Naive B cell (primary cell): ENCODE measurements around the gene RTP5. TPM values are rescaled to one million over a fixed set of nuclear protein-coding genes. Genes with fewer than 3 reads are reported as not detected.
"Not testable (repeated sequence)": the region's sequence is repeated elsewhere in the genome, so short reads cannot be mapped to it uniquely, and the experiment has no call there.

ENCODE experiments used
- ATAC-seq, 2 donors: fragments of 150-1000 bp; cut with Tn5 transposase; 2 replicates each; pipeline ENCODE4 v1.10.0; 2021; ENCODE audit warnings: low read depth in 2 of 2, mild to moderate bottlenecking in 2 of 2, moderate library complexity in 2 of 2
- DNase-seq: peaks from one replicate; pipeline ENCODE4 v3.0.0; 2022
- H3K27ac Mint-ChIP-seq, 6 donors: one replicate each; pipeline ENCODE4 v1.8.0; 2020 to 2022; ENCODE audit warnings: mild to moderate bottlenecking in 6 of 6, mixed read lengths in 6 of 6, moderate library complexity in 5 of 6, inconsistent platforms in 2 of 6
- H3K27me3 Mint-ChIP-seq, 3 donors: one replicate each; pipeline ENCODE4 v1.8.0; 2021 to 2022; ENCODE audit warnings: mixed read lengths in 3 of 3, mild to moderate bottlenecking in 1 of 3
- H3K36me3 Mint-ChIP-seq, 2 donors: one replicate each; pipeline ENCODE4 v1.8.0; 2020 to 2022; ENCODE audit warnings: mixed read lengths in 2 of 2, inconsistent platforms in 1 of 2, mild to moderate bottlenecking in 1 of 2
- H3K4me1 Mint-ChIP-seq, 3 donors: one replicate each; pipeline ENCODE4 v1.8.0; 2020 to 2022; ENCODE audit warnings: mixed read lengths in 3 of 3, inconsistent platforms in 1 of 3, mild to moderate bottlenecking in 1 of 3, moderate library complexity in 1 of 3
- H3K4me3 Mint-ChIP-seq, 8 donors: one replicate each; pipeline ENCODE4 v1.8.0; 2020 to 2022; ENCODE audit warnings: mild to moderate bottlenecking in 8 of 8, mixed read lengths in 8 of 8, moderate library complexity in 8 of 8, inconsistent platforms in 2 of 8
- H3K9me3 Mint-ChIP-seq, 7 donors: one replicate each; pipeline ENCODE4 v1.8.0; 2020 to 2022; ENCODE audit warnings: mixed read lengths in 7 of 7, mild to moderate bottlenecking in 5 of 7, inconsistent platforms in 2 of 7, moderate library complexity in 1 of 7
- polyA plus RNA-seq, 6 donors: library from polyadenylated mRNA; unstranded; fragments of 300-500 nt; fragmentation: Illumina TruSeq; gene quantifications; one replicate each; pipeline ENCODE4 v1.2.3, GENCODE V29; 2021; ENCODE audit warnings: low read depth in 6 of 6

RTP5 gene
- polyA plus RNA-seq, result not detected

GRCh38 chr2:241869087-241869961 is at the start of gene RTP5:
RTP5 (plus strand) TSS chr2:241869729; CDS start chr2:241869757, 28 bp downstream.
- peaks cover 19 to 30% (median 26%) of the 10 kb centered on the region in 3 donors for H3K27me3 Mint-ChIP-seq
- peaks cover 0 to 18% of the 10 kb centered on the region in 2 donors for H3K36me3 Mint-ChIP-seq
- ATAC-seq (no peak), DNase-seq (no peak)
- peaks cover 0 to 7% (median 0%) of the 10 kb centered on the region in 7 donors for H3K9me3 Mint-ChIP-seq
- H3K27ac Mint-ChIP-seq, result peak within 1 kb of the TSS in 2 of 6 donors; percentile 29 to 56
- H3K4me1 Mint-ChIP-seq, result peaks cover 17 to 34% (median 33%) of the 10 kb centered on the region in 3 donors
- no peak within 1 kb of the TSS for H3K4me3 Mint-ChIP-seq

GRCh38 chr2:241819947-241820624 is 49.4 kb upstream of the RTP5 start:
- DNase-seq, ATAC-seq, H3K4me3 Mint-ChIP-seq: not testable (repeated sequence)
- Mint-ChIP-seq H3K27me3 (peaks cover 19 to 41% (median 21%) of the 10 kb centered on the region in 3 donors), H3K36me3 (peaks cover 0 to 19% of the 10 kb centered on the region in 2 donors), H3K27ac (peak overlapping the region in 1 of 6 donors; percentile 27), H3K4me1 (peaks cover 10 to 26% (median 22%) of the 10 kb centered on the region in 3 donors), H3K9me3 (peaks cover 0 to 11% (median under 1%) of the 10 kb centered on the region in 7 donors)

GRCh38 chr2:241820625-241821384 is 48.7 kb upstream of the RTP5 start:
- H3K4me3 Mint-ChIP-seq, result no peak overlapping the region
- DNase-seq, result no peak
- H3K27me3 Mint-ChIP-seq, result peaks cover 24 to 41% (median 28%) of the 10 kb centered on the region in 3 donors
- no peak for ATAC-seq
- peaks cover 5 to 25% of the 10 kb centered on the region in 2 donors for H3K36me3 Mint-ChIP-seq
- peaks cover 10 to 26% (median 22%) of the 10 kb centered on the region in 3 donors for H3K4me1 Mint-ChIP-seq
- no peak overlapping the region for H3K27ac Mint-ChIP-seq
- H3K9me3 Mint-ChIP-seq, result peaks cover 0 to 11% (median 4%) of the 10 kb centered on the region in 7 donors

GRCh38 chr2:241821460-241822263 is 47.9 kb upstream of the RTP5 start:
- peaks cover 5 to 30% of the 10 kb centered on the region in 2 donors for H3K36me3 Mint-ChIP-seq
- H3K4me3 Mint-ChIP-seq, result peak overlapping the region in 1 of 8 donors; percentile 59
- peak overlapping the region in 1 of 6 donors; percentile 22 for H3K27ac Mint-ChIP-seq
- H3K9me3 Mint-ChIP-seq, result peaks cover 1 to 14% (median 11%) of the 10 kb centered on the region in 7 donors
- no peak for ATAC-seq
- peaks cover 32 to 48% (median 36%) of the 10 kb centered on the region in 3 donors for H3K27me3 Mint-ChIP-seq
- no peak for DNase-seq
- H3K4me1 Mint-ChIP-seq, result peaks cover 10 to 26% (median 22%) of the 10 kb centered on the region in 3 donors

- Mint-ChIP-seq H3K9me3 (peaks cover 6 to 19% (median 15%) of the 10 kb centered on the region in 7 donors), H3K27ac (peak overlapping the region in 2 of 6 donors; percentile 82 to 84), H3K36me3 (peaks cover 8 to 36% of the 10 kb centered on the region in 2 donors), H3K27me3 (peaks cover 34 to 54% (median 40%) of the 10 kb centered on the region in 3 donors), H3K4me1 (peaks cover 9 to 22% (median 21%) of the 10 kb centered on the region in 3 donors), H3K4me3 (peak overlapping the region in 1 of 8 donors; percentile 18)
- ATAC-seq, result no peak
- no peak for DNase-seq
These were observed 47.3 kb upstream of the RTP5 start for GRCh38 chr2:241822264-241822623.

- Mint-ChIP-seq H3K27me3 (peaks cover 33 to 59% (median 40%) of the 10 kb centered on the region in 3 donors), H3K27ac (peak overlapping the region in 4 of 6 donors; percentile 42 to 82 (median 72)), H3K36me3 (peaks cover 17 to 42% of the 10 kb centered on the region in 2 donors), H3K4me3 (peak overlapping the region in 1 of 8 donors; percentile 70), H3K4me1 (peaks cover 5 to 19% (median 17%) of the 10 kb centered on the region in 3 donors), H3K9me3 (peaks cover 10 to 32% (median 20%) of the 10 kb centered on the region in 7 donors)
- not testable (repeated sequence) for DNase-seq, ATAC-seq
These were observed 45.7 kb upstream of the RTP5 start for GRCh38 chr2:241823531-241824437.

GRCh38 chr2:241827394-241827793 is 42.1 kb upstream of the RTP5 start:
- DNase-seq, result no peak
- no peak for ATAC-seq
- H3K27ac Mint-ChIP-seq, result no peak overlapping the region
- no peak overlapping the region for H3K4me3 Mint-ChIP-seq
- H3K36me3 Mint-ChIP-seq, result peaks cover 17 to 40% of the 10 kb centered on the region in 2 donors
- H3K9me3 Mint-ChIP-seq, result peaks cover 12 to 35% (median 20%) of the 10 kb centered on the region in 7 donors
- H3K27me3 Mint-ChIP-seq, result peaks cover 47 to 55% (median 51%) of the 10 kb centered on the region in 3 donors
- H3K4me1 Mint-ChIP-seq, result peaks cover 0 to 15% (median 12%) of the 10 kb centered on the region in 3 donors

- no peak for DNase-seq
- H3K4me1 Mint-ChIP-seq, result no peaks in the 10 kb centered on the region
- H3K27me3 Mint-ChIP-seq, result peaks cover 17 to 53% (median 20%) of the 10 kb centered on the region in 3 donors
- ATAC-seq, result no peak
- H3K27ac Mint-ChIP-seq, result peak overlapping the region in 1 of 6 donors; percentile 78
- peaks cover 0 to under 1% of the 10 kb centered on the region in 2 donors for H3K36me3 Mint-ChIP-seq
- H3K4me3 Mint-ChIP-seq, result no peak overlapping the region
- peaks cover 0 to 13% (median 10%) of the 10 kb centered on the region in 7 donors for H3K9me3 Mint-ChIP-seq
These were observed 36.3 kb upstream of the RTP5 start for GRCh38 chr2:241833101-241833663.

GRCh38 chr2:241833756-241834526 is 35.6 kb upstream of the RTP5 start:
- not testable (repeated sequence) for H3K36me3 Mint-ChIP-seq, H3K4me3 Mint-ChIP-seq, DNase-seq, H3K4me1 Mint-ChIP-seq, H3K27ac Mint-ChIP-seq, ATAC-seq
- H3K9me3 Mint-ChIP-seq, result peaks cover 0 to 10% (median 7%) of the 10 kb centered on the region in 7 donors
- H3K27me3 Mint-ChIP-seq, result peaks cover 16 to 50% (median 20%) of the 10 kb centered on the region in 3 donors

- Mint-ChIP-seq H3K9me3 (peaks cover 0 to 10% (median 7%) of the 10 kb centered on the region in 7 donors), H3K36me3 (no peaks in the 10 kb centered on the region), H3K4me3 (no peak overlapping the region), H3K27ac (no peak overlapping the region), H3K4me1 (no peaks in the 10 kb centered on the region), H3K27me3 (peaks cover 11 to 50% (median 20%) of the 10 kb centered on the region in 3 donors)
- DNase-seq, result no peak
- ATAC-seq, result no peak
These were observed 34.9 kb upstream of the RTP5 start for GRCh38 chr2:241834527-241835210.
